OCI-LY3 (cell line): ENCODE measurements around the gene SCAF8.

Source experiments
- EZH2phosphoT487 ChIP-seq: fragments of 200-600 bp; shearing (Covaris generic); IDR thresholded peaks from 2 replicates; pipeline ENCODE4 v1.6.1; 2018; ENCODE audit warnings: antibody characterized with exemption, mixed run types, low read depth
- TF ChIP-seq, protein P1 (sequence below): fragments of 200-600, 300-600 bp; sonication (generic); IDR thresholded peaks from 2 replicates; pipeline ENCODE4 v1.5.1; 2014; ENCODE audit warnings: antibody characterized with exemption, low read length, low read depth

GRCh38 chr6:154791556-154792317 lies 58.5 kb downstream of the SCAF8 start:
- TF ChIP-seq, protein P1, sequence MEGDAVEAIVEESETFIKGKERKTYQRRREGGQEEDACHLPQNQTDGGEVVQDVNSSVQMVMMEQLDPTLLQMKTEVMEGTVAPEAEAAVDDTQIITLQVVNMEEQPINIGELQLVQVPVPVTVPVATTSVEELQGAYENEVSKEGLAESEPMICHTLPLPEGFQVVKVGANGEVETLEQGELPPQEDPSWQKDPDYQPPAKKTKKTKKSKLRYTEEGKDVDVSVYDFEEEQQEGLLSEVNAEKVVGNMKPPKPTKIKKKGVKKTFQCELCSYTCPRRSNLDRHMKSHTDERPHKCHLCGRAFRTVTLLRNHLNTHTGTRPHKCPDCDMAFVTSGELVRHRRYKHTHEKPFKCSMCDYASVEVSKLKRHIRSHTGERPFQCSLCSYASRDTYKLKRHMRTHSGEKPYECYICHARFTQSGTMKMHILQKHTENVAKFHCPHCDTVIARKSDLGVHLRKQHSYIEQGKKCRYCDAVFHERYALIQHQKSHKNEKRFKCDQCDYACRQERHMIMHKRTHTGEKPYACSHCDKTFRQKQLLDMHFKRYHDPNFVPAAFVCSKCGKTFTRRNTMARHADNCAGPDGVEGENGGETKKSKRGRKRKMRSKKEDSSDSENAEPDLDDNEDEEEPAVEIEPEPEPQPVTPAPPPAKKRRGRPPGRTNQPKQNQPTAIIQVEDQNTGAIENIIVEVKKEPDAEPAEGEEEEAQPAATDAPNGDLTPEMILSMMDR = no peak
- TF ChIP-seq EZH2phosphoT487 = no peak
